Ecto neural progenitor cell (in vitro differentiated cells): ENCODE measurements around the gene TMC4.

Experiments used
- DNase-seq: peaks from one replicate; pipeline ENCODE4 v3.0.0-alpha.2; 2018; ENCODE audit warnings: low spot score

The TMC4 gene

DNA sequence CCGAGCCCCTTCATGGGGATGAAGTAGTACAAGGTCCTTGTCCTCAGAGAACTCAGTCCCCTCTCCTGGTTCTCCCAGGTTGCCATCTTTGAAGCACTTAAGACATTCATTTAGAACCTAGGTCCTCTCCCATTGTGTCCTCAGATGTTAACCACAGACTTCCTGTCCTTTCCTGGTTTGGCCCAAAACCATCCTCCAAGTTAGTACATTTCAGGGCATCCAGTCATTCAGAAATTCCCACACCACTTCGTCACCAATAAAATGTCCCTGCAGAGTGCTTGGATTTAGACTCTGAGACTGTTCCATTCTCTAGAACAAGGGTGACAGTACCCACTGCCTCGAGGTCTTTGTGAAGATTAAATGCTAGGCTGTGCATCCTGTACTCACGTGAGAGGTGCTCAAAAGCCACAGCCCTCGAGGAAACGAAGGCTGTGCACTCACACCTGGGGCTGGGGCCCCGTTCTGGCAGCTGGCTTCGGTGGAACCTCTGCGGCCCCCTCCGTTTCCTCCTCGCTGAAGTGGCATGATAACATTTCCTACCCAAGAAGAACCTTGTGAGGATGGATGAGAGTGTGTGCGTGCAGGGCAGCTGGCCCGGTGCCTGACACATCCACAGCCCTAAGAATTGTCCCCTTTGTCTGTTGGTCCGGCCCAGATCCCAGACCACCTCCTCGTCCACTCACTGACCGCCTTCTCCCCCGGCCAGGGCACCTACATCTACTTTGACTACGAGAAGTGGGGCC, 18.2 kb downstream of the TMC4 start:
- DNase-seq, result no peak

DNA sequence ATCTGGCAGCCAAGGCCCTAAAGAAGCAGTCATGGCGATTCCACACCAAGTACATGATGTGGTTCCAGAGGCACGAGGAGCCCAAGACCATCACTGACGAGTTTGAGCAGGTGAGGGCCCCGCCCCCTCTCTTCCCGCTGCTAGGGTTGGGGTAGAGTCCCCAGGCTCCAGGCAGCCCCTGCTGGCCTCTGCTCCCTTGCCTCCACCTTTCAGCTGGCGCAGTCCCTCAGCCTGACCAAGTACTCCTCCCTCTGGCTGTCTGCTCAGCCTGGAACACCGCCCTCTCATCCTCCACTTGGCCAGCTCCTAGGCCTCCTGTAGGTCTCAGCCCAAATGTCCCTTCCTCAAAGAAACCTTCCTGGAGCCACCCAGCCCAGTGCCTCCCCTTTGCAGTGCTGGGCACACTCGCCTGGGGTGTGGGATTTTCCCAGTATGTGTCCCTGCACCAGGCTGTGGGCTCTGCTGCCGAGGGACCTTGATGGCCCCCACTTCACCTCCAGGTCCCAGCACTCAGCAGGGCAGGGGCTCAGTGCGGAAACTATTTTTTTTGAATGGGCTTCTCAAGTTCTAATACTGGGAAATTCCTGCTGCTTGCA, 19.1 kb downstream of the TMC4 start:
- no peak for DNase-seq

DNA sequence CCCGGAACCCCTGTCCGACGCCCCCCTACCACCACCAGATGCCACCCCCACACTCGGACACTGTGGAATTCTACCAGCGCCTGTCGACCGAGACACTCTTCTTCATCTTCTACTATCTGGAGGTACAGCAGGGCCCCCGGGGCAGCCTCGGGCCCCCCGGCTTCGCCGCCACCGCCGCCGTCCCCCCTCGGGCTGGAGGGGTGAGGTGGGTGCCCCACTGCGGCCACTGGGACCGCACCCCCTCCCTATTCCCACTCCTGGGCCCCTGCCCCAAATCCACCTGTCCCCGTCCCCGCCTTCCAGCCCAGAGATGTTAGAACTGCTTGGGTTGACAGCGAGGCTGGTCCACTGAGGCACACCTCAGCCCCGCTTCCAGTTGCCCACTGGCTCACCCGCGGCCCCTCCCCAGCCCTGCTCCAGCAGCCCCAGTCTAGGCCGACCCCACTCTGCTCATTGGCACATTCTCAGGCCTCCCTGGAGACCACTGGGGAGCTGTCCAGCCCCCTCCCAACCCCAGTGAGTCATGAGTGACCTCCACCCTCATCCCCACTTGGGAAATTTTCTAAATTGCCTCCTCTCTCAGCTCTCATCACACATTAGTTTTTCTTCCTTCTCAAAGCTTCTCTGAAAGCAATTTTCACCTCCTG, 20.0 kb downstream of the TMC4 start:
- DNase-seq, result no peak

DNA sequence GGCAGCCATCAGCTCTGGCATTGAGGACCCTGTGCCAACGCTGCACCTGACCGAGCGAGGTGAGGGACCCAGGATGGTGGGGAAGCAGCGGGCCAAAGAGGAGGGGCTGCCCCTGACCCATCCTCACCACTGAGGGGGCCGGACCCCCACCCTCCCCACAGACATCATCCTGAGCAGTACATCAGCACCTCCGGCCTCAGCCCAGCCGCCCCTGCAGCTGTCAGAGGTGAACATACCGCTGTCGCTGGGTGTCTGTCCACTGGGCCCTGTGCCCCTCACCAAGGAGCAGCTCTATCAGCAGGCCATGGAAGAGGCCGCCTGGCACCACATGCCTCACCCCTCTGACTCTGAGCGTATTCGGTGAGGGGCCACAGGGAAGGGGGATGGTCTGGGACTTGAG, 20.7 kb downstream of the TMC4 start:
- DNase-seq, result no peak

DNA sequence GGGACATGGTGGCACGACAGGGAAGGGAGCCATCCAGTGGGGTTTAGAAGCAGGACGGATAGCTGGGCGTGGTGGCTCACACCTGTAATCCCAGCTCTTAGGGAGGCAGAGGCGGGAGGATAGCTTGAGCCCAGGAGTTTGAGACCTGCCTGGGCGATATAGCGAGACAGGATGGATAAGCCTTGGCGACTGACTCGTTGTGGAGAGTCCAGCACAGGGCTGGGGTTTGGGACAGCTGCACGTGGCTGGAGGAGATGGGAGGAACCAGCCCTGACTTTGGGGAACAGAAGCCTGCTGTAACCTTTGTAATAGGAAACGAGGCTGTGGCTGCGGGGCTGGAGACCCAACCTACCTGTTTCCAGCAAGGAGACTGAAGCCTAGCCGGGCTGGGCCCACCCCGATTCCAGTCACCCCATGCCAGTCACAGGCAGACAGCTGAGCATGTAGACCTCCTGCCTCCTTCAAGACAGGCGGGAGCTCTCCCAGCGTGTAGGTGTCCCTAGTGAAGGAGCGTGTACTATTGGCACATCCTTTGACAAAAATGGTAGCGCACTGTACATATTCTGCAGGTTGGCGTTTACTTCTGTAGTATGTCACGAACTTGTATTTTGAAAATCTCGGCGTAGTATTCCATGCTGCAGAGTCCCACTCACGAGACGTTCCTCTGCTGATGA, 21.5 kb downstream of the TMC4 start:
- DNase-seq, result no peak

DNA sequence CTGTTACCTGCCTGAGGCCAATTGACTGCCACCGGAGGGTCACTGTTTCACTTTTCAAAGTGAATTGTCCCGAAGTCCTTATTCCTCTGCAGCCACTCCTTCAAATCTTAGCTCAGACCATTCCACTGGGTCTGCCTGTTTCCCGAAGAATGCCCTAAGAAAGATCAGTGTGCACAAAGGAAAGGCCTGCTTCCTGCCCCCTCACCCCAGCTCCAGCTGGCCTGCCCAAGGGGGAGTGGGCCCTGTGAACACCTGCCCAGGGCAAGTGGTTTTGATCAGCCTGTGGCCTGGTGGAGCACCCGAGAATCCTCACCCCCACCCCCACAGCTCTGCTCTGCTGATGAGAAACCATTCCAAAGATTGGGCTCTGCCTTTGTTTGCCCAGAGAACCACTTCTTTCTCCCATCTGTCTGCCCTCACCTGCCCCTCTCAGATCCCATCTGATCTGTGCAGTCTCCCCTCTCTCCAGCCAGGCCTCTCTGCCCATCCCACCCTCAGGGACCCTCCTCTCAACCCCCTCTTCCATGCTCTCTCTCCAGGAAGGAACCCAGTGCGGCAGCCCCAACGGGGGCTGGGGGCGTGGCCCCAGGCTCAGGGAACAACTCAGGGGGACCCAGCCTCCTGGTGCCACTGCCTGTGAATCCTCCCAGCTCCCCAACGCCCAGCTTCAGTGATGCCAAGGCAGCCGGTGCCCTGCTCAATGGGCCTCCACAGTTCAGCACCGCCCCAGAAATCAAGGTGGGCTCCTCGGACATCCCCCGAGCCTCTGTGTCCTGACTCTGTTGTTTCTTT, 23.7 kb downstream of the TMC4 start:
- no peak for DNase-seq

DNA sequence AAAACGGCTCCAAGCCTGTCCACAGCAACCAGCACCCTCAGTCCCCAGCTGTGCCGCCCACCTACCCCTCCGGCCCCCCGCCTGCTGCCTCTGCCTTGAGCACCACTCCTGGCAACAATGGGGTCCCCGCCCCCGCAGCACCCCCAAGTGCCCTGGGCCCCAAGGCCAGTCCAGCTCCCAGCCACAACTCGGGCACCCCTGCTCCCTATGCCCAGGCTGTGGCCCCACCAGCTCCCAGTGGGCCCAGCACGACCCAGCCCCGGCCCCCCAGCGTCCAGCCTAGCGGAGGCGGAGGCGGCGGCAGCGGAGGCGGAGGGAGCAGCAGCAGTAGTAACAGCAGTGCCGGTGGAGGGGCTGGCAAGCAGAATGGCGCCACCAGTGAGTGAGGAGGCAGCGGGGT, 24.8 kb downstream of the TMC4 start:
- DNase-seq, result no peak

DNA sequence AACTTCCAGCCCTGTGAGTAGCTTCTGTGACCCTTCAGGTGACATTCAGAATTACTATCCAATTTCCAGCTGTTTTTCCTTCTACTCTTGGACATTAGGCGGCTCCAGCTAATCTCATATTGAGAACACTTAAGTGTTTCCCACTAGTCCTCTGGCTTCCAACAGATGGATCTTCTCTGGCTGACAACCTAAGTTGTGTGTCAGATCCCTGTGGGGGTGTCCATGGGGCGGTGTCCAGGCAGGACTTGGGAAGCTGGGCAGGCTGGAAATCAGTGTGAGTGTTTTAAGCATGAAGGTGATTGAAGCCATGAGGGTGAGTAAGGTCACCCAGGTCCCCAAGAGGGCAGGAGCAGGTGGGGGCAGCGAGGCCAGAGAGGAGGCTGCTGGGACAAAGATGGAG, 25.3 kb downstream of the TMC4 start:
- DNase-seq, result no peak

DNA sequence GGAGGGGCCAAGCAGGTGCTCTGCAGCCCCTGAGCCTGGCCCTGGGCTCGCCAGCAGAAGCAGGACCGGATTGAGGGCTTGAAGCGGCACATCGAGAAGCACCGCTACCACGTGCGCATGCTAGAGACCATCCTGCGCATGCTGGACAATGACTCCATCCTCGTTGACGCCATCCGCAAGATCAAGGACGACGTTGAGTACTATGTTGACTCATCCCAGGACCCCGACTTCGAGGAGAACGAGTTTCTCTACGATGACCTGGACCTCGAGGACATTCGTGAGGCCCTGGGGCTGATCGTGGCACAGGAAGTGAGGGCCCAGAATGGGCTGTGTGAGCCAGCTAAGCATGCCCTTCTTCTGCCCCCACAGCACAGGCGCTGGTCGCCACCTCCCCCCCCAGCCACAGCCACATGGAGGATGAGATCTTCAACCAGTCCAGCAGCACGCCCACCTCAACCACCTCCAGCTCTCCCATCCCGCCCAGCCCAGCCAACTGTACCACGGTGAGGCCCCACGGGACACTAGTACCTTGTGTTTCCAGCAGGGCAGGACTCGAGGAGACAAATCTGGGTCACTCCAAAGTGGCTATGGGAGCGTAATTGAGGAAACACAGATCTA, 27.3 kb downstream of the TMC4 start:
- no peak for DNase-seq

DNA sequence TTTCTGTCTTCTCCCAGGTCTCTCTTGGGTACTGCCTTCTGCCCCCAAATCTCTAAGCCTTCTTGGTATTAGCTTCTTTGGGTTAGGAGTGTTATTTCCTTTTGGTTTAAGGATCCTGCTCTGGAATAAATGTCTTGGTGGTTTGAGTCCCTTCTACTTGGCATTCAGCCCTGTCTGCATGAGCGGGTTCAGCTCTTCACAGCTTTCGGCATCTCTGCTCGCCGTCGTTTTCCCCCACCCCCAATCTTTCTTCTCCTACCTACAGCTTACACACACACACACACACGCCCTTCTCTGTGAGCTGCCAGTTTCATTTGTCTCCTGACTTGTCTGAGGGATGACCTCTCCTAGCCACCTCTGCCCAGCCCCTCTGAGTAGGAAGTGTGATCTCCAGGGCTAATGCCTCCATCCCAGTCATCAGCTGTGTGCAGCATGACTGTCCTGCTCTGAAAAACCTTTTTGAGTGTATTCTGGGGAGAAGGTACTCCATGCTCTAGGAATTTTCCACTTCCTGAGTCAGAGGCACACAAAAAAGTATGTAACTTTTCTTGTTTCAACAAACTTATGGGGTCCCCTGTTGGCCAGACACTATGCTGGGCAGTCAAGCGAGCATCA, 30.7 kb downstream of the TMC4 start:
- no peak for DNase-seq

DNA sequence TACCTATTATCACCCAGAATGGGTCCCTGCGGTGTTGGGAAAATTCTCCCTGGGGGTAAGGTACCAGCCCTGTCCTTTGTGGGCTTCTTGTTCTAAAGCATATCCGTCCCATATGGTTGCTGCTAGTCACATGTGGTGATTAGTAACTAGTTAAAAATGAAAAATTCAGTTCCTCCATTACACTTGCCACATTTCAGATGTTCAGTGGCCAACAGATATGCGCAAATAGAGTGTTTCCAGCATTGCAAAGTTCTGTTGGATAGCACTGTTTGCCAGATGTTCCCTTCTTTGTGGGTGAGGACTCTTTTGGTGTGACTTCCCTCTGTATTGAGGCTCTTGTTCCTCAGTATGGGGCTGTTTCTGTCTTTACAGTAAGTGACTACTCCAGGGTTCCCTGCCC, 31.6 kb downstream of the TMC4 start:
- DNase-seq, result no peak

DNA sequence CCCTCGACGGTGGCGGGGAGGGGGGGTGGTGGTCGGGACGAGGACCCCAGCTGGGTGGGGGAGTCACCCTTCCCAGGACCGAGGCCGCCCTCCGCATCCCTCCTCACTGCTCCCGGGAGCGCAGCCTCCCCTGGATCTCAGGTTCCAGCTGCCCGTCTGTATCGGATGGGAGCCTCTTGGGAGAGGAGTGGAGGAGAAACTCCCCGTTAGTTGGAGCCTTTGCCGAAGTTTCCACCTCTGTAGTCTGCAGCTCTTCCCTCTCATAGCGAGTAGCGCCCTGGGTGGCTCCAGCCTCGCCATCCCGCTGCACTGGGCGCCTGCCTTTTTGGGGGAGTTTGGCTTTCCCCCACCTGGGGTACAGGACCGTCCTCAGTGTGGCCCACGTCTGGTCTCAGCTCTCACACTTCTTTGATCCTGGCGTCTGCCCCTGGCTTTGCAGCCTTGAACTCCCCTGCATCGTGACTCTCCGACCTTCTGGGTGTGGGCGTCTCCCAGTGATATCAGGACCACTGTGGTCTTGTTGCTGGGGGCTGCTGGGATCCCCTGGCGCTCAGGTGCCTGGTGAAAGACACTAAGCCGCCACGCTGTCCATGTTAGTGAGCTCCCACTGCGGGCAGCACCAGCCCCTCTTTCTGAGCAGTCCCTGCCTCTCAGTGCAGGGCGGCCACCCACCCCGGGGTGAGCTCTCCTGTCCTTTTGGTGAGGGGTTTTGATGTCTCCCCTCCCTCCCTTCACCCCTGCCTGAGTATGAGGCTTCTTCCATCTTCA, 34.3 kb downstream of the TMC4 start:
- DNase-seq, result peak; percentile 59

DNA sequence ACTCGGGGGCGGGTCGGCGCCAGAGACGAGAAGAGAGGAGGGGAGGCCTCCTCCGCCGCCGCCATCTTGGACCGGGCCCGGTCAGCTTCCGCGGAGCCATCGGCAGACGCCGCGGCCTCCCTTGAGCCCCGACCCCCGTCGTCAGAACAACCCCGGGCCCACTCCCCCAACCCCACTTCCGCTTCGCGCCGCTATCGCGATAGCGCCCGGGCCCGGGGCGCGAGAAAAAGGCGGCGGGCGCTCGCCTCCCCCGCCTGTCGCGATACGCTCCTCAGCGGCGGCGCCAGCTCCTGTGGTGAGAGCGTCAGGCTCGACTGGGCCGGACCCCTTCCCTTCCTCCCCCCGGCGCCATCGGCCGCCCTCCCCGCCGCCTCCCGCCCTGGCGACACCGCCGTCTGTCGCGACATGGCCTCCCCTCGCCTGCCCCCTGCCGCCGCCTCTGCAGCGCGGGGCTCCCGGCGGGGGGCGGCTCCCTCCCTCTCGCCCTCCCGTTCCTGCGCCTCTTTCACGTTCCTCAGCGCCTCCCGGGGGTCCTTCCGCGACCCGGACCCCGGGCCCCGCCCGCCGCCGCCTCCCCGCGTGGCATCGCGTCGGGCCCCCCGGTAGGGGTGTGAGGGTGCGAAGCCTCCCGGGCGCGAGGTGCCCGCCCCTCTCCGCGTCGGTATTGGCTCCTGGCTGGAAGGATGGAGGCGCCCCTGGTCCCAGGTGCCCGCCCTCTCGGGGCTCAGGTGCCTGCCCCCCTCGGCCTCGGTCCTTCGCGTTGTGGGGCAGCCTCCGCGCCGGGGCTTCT, 35.1 kb downstream of the TMC4 start, which contains the start of gene CNOT3:
Gene CNOT3, plus strand, starts transcription at position 64 of the 790 bp plus-strand sequence. CDS start 5,217 bp downstream, outside the sequence.
- DNase-seq, result peak; percentile 65

DNA sequence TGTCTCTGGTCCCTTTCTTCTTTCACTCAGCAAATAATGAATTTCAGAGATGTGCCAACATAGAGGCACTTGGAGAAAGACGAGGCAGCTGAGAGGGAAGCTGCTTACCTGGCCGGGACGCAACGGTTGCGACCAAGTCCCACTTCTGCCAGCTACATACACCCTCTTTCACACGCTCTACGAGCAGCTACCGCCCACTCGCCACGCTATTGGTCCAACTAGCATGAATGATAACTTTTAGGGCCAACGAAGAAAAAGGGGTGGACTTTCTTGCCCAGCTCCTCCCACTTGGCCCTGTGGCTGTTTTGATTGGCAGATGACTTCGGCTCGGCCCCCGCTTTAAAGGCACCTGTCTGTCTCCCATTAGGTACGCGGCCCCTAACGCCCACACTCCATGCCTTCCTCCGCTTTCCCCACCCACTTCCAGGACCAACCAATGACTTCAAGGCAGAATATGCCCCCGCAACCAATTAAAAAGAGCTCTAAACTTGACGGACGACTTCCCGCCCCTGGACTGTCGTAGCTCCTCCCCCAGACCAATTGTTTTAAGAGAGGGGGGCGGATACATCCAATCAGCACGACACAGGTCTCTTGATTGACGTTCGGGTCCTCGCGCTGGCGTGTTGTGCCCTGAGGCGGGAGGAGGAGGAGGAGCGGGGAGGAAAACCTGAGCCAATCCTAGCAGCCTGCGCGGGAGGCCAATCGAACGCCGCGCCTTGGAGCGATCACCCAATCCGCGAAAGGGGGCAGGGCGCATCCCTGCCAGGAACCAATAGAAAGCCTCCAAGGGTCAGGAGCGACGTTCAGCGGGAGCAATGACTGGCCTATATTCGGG, 35.9 kb downstream of the TMC4 start:
- DNase-seq, result peak; percentile 100

DNA sequence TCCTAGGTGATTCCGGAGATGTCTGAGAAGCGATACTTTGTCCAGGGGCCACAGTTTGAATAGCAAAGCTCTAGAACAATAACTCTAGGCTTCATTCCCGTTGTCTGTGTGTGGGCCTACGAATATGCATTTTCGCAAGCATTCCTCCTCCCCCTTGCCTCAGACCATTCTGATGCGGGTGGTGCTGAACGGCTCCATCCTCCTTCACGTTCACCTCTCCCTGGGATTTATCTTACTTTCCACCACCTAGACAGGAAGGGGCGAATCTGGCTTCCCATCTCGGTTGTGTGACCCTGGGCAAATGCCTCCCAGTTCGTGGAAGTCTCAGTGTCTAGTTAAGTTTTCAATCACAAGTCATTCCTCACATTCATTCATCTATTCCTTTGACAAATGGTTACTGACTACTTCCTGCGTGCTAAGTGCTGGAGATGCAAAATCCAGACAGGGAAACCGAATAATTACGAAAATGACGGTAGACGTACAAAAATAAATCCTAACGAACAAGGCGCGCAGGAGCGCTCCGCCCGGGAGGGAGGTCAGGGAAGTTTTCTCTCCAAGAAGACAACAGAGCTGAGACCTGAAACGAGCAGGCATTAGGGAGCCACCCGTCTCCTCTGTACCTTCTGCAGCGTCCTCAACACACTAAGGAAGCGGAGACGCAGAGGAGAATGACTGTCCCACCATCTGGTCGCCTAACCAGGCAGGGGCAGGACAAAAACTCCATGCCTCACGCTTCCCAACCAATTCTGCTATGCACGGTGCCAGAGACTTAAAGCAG, 36.7 kb downstream of the TMC4 start:
- peak; percentile 54 for DNase-seq

DNA sequence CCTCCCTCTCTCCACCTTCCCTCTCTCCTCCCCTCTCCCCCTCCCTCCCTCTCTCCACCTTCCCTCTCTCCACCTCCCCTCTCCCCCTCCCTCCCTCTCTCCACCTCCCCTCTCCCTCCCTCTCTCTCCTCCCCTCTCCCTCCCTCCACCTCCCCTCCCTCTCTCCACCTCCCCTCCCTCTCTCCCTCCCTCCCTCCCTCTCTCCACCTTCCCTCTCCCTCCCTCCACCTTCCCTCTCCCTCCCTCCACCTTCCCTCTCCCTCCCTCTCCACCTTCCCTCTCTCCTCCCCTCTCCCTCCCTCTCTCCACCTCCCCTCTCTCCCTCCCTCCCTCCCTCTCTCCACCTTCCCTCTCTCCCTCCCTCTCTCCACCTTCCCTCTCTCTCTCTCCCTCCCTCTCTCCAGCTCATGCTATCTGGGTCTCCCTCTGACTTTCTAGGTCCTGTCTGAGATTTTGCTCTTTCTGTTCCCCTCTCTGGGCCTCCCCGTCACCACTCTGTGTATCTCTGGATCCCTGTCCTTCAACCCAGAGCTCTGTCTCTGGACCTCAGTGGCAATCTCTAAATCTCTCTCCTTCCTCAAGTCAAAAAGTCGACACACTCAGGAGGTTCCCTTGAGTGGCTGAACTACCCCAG, 38.9 kb downstream of the TMC4 start:
- DNase-seq, result no peak

DNA sequence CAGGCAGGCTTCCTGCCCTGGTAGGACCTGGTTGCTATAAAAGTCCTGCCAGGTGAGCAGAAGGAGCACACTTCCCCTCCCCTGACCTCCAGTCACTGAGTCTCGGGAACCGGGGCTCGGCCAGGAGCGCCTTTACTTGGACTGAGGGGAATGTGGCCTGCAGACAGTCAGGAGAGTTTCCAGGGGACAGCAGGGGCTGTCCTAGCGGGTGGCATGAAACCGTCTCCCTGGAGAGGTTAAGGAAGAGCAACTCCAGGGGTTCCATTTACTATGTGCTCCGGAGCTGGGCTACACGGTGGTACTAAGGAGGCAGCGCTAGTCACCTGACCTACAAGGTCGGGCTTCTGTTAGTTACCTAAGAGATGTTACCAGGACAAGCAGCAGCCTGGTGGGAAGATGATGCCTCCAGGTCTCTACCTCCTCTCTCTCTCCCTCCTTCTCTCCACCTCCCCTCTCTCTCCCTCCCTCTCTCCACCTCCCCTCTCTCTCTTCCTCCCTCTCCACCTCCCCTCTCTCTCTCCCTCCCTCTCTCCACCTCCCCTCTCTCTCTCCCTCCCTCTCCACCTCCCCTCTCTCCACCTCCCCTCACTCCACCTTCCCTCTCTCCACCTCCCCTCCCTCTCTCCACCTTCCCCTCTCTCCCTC, 39.5 kb downstream of the TMC4 start:
- DNase-seq, result peak; percentile 92
